HG03558 (cell line): Measurements from ENCODE around the gene ANKRD33.

Source experiments
- ATAC-seq: cut with Tn5 transposase; IDR thresholded peaks from one replicate; pipeline ENCODE4 v1.9.1; 2021; ENCODE audit warnings: moderate number of reproducible peaks; ENCODE audit not compliant: unreplicated experiment; ENCODE audit errors: extremely low read depth

The ANKRD33 gene

DNA sequence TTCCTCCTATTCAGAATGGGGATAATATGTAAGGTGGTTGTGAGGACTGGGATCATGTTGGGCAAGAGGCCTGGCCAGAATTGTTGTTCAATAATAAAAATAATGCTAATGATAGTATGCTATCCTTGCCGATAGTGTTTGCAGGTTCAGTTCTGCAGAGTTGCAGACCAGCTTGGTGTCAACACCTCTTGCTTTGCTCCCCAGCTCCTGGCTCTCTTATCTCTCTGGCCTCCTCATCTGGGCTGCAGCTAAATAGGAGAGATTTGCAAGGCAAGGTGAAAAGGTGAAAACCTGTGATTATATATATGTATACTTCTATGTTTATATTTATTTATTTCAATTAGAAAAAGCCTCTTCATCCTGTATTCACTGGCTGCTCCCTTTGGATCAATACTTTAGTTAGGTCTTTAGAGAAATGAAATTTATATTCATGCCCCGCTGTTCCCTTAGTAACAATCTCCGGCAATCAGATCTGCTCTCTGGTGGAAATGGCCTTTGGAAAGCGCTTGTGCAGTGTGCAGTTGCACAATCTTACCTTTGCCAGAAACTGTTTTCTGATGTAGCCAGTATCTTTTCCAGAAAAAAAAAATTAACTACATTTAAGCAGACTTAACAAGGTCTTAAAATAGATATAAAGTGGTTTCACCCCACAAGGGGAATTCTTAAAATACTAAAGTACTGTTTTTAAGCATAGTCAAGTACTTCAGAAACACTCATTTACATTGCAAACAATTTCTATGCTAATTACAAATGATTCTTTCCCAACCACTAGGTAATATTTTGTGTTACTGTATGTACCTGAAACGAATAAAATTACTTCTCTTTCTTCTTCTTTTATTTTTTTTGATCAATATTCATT lies 44.5 kb downstream of the ANKRD33 start:
- ATAC-seq, result no peak

DNA sequence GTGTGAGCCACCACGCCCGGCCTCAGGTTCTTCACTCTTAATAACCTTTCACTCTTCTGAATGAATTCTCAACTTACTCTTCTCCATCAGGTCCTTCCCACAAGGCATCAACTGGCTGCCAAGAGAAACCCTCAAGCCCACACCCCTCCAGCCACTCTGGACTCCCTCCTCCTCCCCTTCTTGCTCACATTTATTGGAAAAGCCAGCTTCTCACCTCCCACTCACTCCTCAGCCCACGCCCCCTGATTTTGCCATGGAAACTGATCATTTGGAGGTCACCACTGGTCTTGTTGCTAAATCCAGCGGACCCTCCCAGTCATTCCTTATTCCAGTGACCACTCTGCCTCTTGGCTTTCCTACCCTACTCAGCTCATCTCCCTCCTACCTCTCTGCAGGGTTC lies 46.2 kb downstream of the ANKRD33 start:
- no peak for ATAC-seq

DNA sequence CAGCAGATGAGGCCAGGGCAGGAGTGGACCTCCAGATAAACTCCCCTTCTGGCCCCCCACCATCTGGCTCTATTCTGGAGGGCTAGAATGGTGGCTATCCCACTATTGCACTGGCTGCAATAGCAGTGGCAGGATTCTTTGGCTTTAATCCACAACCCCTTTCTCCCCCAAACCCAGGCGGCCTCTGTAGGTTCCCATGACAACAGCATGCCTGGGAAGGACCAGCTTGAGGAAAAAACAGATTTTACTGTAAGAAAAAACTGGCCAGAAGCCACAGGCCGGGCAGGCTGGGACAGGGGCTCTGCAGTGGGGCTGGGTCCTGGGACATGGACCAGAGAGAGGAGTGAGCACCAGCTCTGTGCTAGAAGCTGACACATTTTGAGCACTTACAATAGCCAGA lies 50.0 kb downstream of the ANKRD33 start:
- no peak for ATAC-seq

DNA sequence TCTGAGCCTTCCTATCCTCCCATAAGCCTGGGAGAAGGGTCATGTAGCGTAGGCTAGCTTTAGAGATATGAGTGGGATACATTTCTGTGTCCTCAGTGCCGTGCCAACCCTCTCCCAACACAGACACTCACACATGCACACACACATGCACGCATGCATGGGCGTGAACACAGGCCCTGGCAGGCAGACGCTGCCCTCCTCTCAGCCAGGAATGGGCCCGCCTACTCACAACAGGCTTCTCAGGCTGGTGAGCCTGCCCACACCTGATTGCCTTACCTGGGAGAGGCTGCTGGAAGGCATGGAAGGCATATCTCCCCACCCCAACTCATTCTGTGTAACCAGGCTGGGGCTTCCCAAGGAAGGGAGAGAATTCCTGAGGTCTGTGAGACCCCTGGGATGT lies 50.8 kb downstream of the ANKRD33 start:
- no peak for ATAC-seq

DNA sequence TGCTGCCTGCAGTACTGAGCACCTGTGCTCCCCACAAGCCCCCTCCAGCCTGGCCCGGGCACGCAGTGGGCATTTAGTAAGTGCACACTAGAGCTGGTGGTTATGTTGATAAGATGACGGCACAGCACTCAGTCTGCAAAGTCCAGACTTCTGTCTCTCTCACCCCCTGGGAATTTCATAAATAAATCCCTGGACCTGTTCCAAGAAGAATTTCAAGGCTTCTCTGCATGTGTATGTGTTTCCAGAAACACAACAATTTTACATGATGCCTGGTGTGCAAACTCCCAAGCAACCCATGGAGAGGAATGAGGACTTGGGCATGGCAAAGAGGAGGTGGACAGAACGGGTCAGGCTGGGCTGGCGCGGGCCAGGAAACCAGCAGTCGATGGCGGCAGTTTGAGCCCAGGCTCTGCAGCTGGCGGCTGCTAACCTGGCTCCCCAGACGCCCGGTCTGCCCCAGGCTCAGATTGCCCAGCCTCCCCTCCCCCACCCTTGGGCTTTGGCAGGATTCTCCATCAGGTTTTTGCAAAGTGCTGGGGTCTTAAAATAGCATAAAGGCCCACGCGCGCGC lies 53.2 kb downstream of the ANKRD33 start:
- ATAC-seq, result no peak
